DMS79 treated with DMSO at 0.1 percent for 48 hours (cell line): ENCODE data around the gene HABP2.

Experiments
- DNase-seq: peaks from one replicate; lab custom pipeline; 2025; lab: John Stamatoyannopoulos, UW

The HABP2 gene

GRCh38 chr10:113527211-113527906 lies 25.5 kb upstream of the HABP2 start:
- DNase-seq: no peak

- DNase-seq: no peak
These were observed 24.0 kb upstream of the HABP2 start for GRCh38 chr10:113528876-113529275.

GRCh38 chr10:113529575-113529974 lies 23.3 kb upstream of the HABP2 start:
- no peak for DNase-seq

- no peak for DNase-seq
These were observed 22.4 kb upstream of the HABP2 start for GRCh38 chr10:113530476-113530875.

GRCh38 chr10:113532724-113533123 lies 20.1 kb upstream of the HABP2 start:
- no peak for DNase-seq

- DNase-seq: no peak
These were observed 19.1 kb upstream of the HABP2 start for GRCh38 chr10:113533801-113534200.

- no peak for DNase-seq
These were observed 18.4 kb upstream of the HABP2 start for GRCh38 chr10:113534423-113534822.

- DNase-seq: no peak
These were observed 15.2 kb upstream of the HABP2 start for GRCh38 chr10:113537672-113538071.

- no peak for DNase-seq
These were observed 14.7 kb upstream of the HABP2 start for GRCh38 chr10:113538151-113538550.

- DNase-seq: no peak
These were observed 13.1 kb upstream of the HABP2 start for GRCh38 chr10:113539789-113540188.

- no peak for DNase-seq
These were observed 11.9 kb upstream of the HABP2 start for GRCh38 chr10:113540845-113541548.

GRCh38 chr10:113541549-113541927 lies 11.3 kb upstream of the HABP2 start:
- DNase-seq: no peak

GRCh38 chr10:113543107-113543955 lies 9.5 kb upstream of the HABP2 start:
- no peak for DNase-seq

GRCh38 chr10:113544392-113544791 lies 8.5 kb upstream of the HABP2 start:
- no peak for DNase-seq

GRCh38 chr10:113547426-113547825 lies 5.4 kb upstream of the HABP2 start:
- DNase-seq: no peak

GRCh38 chr10:113549856-113550255 lies 3.0 kb upstream of the HABP2 start:
- no peak for DNase-seq

- no peak for DNase-seq
These were observed 2.5 kb upstream of the HABP2 start for GRCh38 chr10:113550365-113550764.

GRCh38 chr10:113552014-113552413 lies 839 bp upstream of the HABP2 start:
- no peak for DNase-seq

- DNase-seq: no peak
These were observed 296 bp downstream of the HABP2 start for GRCh38 chr10:113553149-113553548.

- no peak for DNase-seq
These were observed 1.4 kb downstream of the HABP2 start for GRCh38 chr10:113554214-113554613.

GRCh38 chr10:113555245-113555644 lies 2.4 kb downstream of the HABP2 start:
- no peak for DNase-seq

GRCh38 chr10:113555751-113556150 lies 2.9 kb downstream of the HABP2 start:
- DNase-seq: no peak

GRCh38 chr10:113557424-113557862 lies 4.6 kb downstream of the HABP2 start:
- DNase-seq: no peak
